Lower leg skin (tissue), 3 donors: ENCODE data around the gene QRSL1.

Source experiments
- POLR2A ChIP-seq, 2 donors: fragments of 450-650 bp; IDR thresholded peaks; one replicate each; pipeline ENCODE4 v1.6.1; 2016 to 2017; ENCODE audit warnings: antibody characterized with exemption in 2 of 2, mild to moderate bottlenecking in 1 of 2, moderate library complexity in 1 of 2
- TF ChIP-seq, protein P1 (sequence below), 3 donors: fragments of 450-650 bp; IDR thresholded peaks; one replicate each; pipeline ENCODE4 v1.5.1; 2016; ENCODE audit warnings: antibody characterized with exemption in 3 of 3, mild to moderate bottlenecking in 3 of 3, moderate library complexity in 2 of 3

- TF ChIP-seq, protein P1, sequence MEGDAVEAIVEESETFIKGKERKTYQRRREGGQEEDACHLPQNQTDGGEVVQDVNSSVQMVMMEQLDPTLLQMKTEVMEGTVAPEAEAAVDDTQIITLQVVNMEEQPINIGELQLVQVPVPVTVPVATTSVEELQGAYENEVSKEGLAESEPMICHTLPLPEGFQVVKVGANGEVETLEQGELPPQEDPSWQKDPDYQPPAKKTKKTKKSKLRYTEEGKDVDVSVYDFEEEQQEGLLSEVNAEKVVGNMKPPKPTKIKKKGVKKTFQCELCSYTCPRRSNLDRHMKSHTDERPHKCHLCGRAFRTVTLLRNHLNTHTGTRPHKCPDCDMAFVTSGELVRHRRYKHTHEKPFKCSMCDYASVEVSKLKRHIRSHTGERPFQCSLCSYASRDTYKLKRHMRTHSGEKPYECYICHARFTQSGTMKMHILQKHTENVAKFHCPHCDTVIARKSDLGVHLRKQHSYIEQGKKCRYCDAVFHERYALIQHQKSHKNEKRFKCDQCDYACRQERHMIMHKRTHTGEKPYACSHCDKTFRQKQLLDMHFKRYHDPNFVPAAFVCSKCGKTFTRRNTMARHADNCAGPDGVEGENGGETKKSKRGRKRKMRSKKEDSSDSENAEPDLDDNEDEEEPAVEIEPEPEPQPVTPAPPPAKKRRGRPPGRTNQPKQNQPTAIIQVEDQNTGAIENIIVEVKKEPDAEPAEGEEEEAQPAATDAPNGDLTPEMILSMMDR (IDR thresholded peaks at IDR 0.05) = no peak
- no peak for TF ChIP-seq POLR2A (IDR thresholded peaks at IDR 0.05)
Measured at GRCh38 chr6:106694343-106694742, 65.0 kb downstream of the QRSL1 start.
